ENCODE data around the gene CEP83.

The CEP83 gene

DNA sequence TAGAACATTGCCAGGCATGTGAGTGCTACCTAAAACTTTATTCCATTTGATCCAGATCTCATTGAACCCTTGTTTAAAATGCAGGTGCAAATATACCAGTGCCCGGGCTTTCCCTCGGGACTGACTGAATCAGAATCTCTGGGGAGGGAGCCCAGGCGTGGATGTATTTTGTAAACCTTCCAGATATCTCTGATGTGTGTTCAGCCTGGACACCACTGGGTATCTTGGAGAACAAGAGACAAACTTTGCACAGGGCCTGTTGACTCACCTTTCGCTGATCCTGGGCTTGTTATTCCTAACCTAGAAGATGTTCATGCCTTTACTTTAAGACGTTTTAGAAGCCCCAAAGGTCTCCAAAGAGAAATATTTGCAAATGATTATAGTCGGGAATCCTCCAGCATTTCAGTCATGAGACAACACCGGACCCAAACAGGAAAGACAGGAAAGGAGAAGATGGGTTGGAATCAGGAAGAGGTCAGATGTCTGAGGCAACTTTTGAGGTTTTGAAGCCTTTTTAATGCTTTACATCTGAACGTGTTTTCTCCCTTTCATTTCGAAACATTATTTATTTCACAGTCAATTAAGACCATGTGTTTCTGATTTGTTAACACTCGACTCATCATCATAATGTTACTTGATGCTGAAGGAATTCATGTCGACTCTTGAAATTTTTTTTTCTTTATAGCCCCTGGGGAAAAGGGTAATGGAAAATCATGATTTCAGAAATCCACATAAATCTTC is 192.7 kb downstream of the CEP83 start:
- no peak for DNase-seq (ENCODE audit: low read depth)

DNA sequence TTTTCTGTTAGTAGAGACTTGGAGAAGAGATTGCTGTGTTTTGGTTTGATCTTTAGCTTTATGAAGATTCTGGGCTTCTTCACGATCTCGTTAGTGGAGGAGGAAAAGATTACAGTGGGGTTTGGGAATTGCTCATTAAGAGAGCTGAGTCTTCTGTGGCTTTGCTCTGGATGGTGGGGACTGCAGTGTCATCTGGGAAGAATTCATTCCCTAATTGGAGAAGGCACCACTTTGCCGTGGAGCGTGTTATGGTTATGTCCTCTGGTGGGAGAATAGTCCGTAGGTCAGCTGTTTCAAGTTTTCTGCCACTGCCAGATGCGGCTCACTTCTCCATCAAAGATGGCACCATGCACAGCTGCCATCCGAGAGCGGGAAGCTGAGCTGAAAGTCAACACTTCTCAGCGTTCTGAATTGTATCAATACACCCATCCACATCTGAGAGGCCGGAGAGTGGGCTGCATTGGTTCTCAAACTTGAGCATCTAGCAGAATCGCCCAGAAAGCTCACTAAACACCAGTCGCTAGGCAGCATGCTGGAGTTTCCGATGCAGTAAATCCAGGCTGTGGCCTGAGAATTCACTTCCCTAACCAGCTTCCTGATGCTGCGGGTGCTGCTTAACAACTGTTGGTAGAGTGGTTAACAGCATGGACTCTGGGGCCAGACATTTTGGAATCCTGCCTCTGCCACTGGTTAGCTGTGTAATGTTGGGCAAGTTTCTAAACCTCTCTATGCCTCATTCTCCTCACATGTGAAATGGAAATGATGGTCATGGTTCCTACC is 193.5 kb downstream of the CEP83 start:
- no peak for DNase-seq (ENCODE audit: low read depth)

DNA sequence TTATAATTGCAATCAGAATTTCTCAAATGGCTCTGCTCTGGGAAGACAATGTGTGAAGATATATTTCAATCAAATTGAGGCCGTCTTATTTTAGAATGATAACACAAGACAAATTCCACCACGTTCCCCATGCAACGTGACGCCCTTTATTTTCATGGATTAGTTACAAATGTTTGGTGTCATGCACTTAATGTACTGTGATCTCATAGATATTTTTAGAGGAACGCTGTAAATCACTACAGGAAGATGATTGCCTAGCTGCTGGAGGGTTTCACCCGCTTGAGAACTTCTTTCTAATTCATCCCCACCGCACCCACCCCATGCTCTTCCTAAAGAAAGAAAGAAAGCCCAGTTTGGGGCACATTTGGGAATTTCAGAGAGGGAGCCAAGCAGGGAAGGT is 194.1 kb downstream of the CEP83 start:
- DNase-seq (ENCODE audit: low read depth) = no peak

- DNase-seq (ENCODE audit: low read depth) = no peak
These were observed 194.8 kb downstream of the CEP83 start for GRCh38 chr12:94264736-94265485.

GRCh38 chr12:94263905-94264561 is 195.6 kb downstream of the CEP83 start:
- DNase-seq (ENCODE audit: low read depth) = no peak

GRCh38 chr12:94263011-94263811 is 196.5 kb downstream of the CEP83 start:
- DNase-seq (ENCODE audit: low read depth) = no peak

DNA sequence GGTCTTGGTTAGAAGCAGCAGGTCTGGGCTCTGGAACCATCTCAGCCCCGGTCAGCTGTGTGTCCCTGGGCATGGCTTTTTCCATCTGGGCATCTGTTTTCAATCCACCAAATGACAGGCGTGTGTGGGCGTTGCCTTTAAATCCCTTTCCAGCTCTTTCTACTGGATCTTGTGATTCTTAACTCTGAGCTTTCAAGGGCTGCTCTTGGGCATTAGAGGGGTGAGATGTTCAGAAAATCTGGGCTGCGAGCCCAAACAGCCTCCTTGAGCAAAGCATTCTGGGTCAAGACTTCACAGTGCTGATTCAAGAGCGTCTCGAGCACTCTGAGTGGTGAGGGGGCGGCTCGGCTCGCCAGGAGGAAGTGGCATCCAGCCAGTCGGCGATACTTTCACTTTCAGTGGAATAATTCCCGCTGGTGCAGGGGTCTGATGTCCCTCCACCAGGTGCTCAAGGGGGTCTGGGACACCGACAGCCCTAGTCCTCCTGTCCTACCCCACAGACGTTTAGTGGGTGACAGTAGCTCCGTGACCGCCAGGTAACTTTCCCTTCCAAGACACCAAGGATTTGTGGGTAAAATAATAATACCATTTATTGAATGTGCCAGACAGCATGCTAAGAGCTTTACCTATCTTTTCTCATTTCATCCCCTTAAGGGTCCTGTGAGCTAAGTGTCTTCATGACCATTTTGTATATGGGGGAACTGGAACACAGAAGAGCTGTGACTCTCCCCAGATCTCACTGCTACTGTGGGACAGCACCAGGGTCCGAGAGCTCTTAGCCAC is 197.2 kb downstream of the CEP83 start:
- peak; percentile 32 for DNase-seq (ENCODE audit: low read depth)

DNA sequence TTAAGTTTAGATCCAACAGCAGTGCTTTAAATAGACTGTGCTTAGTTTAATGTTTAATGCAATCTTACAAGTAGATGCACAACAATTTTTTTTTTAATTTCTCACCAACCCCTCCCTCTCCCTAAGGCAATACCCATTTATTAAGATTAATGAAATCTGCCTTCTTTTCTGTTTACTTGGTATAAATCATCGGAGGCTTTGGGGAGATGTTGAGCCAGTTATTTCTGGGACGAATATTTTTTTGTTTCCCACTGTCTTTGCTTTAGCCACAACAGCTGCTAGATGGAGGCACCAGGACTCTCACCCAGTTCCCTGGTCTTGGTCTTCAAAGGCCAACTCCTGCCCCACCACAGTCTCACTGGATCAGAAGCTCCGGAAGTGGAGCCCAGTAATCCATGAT is 197.9 kb downstream of the CEP83 start:
- DNase-seq (ENCODE audit: low read depth) = no peak

DNA sequence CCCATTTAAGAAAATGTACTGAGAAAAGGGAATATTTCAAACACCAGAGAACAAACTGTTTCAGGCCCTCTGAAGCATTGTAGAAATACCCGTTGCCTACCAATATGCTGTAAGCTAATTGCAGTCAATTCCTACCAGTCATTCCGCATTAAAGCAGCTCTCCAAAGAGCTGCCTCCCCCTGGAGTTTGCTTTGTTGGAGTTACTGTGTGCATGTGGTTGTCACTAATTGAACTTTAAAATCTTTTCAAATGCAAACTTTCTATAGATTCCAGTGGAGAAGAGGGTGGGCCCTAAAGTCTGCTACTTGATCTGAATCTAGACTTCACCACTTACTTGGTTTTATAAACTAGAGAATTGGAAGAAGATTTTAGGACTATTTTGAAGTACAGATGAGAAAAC is 198.5 kb downstream of the CEP83 start:
- no peak for DNase-seq (ENCODE audit: low read depth)

GRCh38 chr12:94260717-94261116 is 198.9 kb downstream of the CEP83 start:
- no peak for DNase-seq (ENCODE audit: low read depth)

DNA sequence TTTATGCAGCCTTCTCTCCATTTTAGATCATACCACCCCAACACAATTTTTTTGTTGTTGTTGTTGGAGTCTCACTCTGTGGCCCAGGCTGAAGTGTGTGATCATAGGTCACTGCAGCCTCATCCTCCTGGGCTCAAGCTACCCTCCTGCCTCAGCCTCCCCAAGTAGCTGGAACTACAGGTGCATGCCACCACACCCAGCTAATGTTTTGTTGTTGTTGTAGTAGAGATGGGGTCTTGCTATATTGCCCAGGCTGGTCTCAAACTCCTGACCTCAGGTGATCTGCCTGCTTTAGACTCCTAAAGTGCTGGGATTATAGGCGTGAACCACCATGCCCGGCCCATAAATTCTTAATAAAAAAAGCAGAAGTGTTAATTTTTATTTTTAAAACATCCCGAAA is 199.7 kb downstream of the CEP83 start:
- no peak for DNase-seq (ENCODE audit: low read depth)

GRCh38 chr12:94258593-94258992 is 201.1 kb downstream of the CEP83 start:
- DNase-seq (ENCODE audit: low read depth) = no peak

All from CMK (cell line).